C4-2B (cell line): ENCODE measurements around the gene HFE.

Experiments used
- H3K27ac ChIP-seq: fragments of 450-650 bp; 2 replicates; pipeline ENCODE4 v1.5.1; 2017
- ZFX ChIP-seq: fragments of 450-650 bp; IDR thresholded peaks from 2 replicates; pipeline ENCODE4 v1.6.1; 2017
- TF ChIP-seq, protein P1 (sequence below): fragments of 450-650 bp; conservative IDR thresholded peaks from 2 replicates; pipeline ENCODE4 v1.5.1; 2017; ENCODE audit warnings: mild to moderate bottlenecking

The HFE gene

DNA sequence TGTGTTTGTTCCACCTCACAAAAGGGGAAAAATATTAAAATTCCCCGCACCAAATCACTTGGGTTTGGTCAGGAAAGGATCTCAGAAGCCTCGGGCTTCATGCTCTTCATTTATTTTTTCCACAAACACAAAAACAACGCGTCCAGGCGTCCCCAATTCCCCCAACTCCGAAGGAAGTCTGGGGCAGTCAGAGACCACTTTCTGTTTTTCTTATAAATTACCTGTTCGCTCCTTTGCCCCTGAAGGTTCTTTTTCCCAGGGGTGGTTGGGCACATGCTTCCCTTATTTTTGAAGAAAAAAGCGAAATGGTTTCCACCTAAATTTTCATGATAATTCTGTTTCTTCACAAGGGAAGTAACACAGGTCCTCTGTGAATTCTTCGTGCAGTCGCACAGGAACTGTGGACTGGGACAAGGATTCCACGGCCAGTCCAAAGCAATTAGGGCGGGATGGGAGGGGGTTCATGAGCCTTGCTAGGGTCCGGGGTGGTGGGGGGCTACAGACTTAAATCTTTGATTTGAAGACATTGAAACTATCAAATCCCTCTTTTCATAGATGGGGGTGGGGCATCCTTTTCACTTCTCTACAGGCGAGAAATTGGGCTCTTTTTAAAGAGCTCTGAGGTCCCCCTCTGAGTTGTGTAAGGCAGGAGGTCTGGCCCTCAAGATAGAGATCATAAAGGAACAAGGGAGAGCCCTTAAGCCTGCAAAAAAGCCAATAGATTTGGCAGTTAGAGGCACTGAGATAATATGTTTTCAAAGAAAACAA lies 30.5 kb upstream of the HFE start:
- H3K27ac ChIP-seq = peak overlapping the region; percentile 92
- no peak for TF ChIP-seq ZFX
- TF ChIP-seq, protein P1, sequence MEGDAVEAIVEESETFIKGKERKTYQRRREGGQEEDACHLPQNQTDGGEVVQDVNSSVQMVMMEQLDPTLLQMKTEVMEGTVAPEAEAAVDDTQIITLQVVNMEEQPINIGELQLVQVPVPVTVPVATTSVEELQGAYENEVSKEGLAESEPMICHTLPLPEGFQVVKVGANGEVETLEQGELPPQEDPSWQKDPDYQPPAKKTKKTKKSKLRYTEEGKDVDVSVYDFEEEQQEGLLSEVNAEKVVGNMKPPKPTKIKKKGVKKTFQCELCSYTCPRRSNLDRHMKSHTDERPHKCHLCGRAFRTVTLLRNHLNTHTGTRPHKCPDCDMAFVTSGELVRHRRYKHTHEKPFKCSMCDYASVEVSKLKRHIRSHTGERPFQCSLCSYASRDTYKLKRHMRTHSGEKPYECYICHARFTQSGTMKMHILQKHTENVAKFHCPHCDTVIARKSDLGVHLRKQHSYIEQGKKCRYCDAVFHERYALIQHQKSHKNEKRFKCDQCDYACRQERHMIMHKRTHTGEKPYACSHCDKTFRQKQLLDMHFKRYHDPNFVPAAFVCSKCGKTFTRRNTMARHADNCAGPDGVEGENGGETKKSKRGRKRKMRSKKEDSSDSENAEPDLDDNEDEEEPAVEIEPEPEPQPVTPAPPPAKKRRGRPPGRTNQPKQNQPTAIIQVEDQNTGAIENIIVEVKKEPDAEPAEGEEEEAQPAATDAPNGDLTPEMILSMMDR = no peak

DNA sequence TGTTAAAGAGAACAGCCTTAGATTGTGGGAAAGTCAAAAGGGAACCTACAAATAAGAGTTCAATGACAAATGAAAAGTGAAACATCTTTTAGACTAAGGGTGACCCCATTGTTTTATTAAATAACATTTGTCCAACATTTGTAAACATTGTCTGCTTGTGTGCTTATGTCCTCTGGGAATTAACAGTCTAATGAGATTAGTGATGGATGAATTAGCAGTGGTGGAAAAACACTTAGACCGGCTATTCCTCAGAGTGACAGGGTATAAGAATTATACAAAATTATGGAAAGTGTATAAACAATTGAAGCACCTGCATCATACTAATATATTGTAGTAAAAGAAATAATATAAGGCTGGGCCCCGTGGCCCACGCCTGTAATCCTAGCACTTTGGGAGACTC lies 29.3 kb upstream of the HFE start:
- TF ChIP-seq, protein P1 = no peak
- peak overlapping the region; percentile 16; the same call in 1 of the 2 replicates for H3K27ac ChIP-seq

DNA sequence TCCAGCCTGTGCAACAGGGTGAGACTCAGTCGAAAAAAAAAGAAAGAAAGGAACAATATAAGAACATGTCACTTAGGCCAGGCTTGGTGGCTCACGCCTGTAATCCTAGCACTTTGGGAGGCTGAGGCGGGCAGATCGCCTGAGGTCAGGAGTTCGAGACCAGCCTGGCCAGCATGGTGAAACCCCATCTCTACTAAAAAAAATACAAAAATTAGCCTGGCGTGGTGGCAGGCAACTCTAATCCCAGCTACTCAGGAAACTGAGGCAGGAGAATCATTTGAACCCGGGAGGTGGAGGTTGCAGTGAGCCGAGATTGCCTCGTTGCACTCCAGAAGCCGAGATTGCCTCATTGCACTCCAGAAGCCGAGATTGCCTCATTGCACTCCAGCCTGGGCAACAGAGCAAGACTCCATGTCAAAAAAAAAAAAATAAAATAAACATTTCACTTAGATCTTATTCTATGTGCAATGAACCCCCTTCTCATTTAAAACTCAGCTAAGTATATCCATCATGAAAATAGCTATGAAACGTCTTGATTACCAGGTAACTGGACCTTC lies 28.7 kb upstream of the HFE start:
- H3K27ac ChIP-seq = peak overlapping the region; percentile 16; the same call in 1 of the 2 replicates

DNA sequence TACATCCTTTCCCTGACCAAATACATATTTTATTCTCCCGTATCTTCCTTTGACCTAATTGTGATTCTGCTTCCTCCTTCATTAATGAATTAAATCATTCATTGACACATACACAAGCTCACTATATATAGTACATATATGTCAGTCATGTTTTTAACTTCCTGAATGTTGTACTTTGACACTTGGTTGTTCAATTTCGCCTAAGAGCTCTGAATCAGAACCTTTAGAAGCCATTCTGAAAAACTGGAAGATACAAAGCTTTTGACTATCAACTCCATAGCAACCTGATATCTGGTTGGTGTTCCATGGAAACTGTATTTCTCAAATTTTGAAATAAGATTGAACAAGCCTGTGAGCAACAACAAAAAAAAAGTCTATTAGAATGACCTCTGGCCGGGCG lies 27.3 kb upstream of the HFE start:
- no peak overlapping the region for H3K27ac ChIP-seq
- TF ChIP-seq, protein P1 = no peak
- TF ChIP-seq ZFX = no peak

DNA sequence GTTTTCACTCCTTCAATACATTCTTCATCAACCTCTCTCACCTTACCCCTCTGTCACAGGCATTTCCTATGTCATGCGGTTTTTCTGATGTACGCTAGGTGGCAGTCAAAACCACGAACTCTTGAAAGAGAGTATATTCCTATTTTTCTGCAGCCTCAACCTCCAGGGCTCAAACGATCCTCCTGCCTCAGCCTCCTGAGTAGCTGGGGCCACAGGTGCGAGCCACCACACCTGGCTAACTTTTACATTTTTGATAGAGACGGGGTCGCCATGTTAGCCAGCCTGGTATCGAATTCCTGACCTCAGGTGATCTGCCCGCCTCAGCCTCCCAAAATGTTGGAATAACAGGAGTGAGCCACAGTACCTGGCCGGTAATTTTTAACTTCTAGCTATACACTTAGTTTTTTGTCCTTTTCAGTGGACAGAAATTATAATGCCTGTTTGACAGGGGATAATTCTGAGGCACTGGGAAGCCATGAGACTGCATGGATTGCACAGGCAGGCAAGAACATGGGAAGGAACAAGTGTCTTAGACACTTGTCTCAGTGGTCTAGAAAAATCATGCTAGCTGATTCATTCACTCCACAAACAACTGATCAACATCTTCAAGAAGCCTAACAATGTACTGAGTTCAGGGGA lies 22.5 kb upstream of the HFE start:
- TF ChIP-seq, protein P1 = peak; percentile 81
- TF ChIP-seq ZFX = no peak
- no peak overlapping the region for H3K27ac ChIP-seq

DNA sequence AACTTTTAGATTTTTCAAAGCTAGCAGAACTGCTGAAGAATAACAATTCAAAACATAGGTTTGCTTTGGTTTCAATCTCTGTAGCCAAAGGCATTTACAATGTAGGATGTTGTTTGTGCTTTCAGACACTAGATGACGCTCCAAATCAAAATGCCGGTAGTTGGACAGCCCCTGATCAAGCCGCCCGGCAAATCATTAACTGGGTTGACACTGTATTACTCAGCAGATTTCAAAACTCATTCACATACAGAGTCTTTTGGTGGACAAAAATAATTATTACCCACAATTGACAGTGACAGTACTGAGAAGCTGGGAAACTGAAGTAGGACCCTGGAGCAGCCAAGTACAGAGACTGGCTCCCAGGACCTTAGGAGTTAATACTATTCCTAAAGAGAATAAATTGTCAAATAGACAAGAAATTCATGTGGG lies 21.3 kb upstream of the HFE start:
- TF ChIP-seq, protein P1 = peak; percentile 93
- TF ChIP-seq ZFX = no peak
- H3K27ac ChIP-seq = peak overlapping the region; percentile 21; the same call in 1 of the 2 replicates

DNA sequence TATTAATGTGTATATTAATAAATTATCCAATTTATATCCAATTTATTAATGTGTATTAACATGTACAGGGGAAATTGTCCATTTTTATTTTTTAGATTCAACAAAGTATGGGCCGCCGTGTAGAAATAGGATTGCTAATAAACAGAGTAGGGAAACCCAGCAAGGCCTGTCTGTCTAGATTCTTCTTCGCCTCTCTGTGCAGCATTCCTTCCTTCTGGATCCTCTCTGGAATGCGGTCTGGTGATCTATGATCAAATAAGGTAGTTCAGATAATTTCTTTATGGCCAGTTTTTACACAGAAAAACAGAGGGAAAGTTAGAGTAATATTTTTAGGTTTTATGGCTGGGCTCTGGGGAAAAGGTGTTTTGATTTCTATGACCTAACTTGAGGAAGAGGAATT lies 19.9 kb upstream of the HFE start:
- no peak for TF ChIP-seq ZFX
- TF ChIP-seq, protein P1 = no peak
- H3K27ac ChIP-seq = no peak overlapping the region
